GM19455 (cell line): ENCODE results near the gene TFB1M.
"Not testable (repeated sequence)": the region's sequence is repeated elsewhere in the genome, so short reads cannot be mapped to it uniquely, and the experiment has no call there.

ENCODE experiments used
- ATAC-seq: cut with Tn5 transposase; IDR thresholded peaks from one replicate; pipeline ENCODE4 v1.9.1; 2021; ENCODE audit not compliant: unreplicated experiment

The TFB1M gene

GRCh38 chr6:155306958-155307357, 7.3 kb downstream of the TFB1M start:
- no peak for ATAC-seq

GRCh38 chr6:155303361-155303870, 10.9 kb downstream of the TFB1M start:
- ATAC-seq = no peak

GRCh38 chr6:155301867-155302266, 12.4 kb downstream of the TFB1M start:
- ATAC-seq = no peak

- ATAC-seq = no peak
Observed at GRCh38 chr6:155297669-155298068, 16.6 kb downstream of the TFB1M start.

GRCh38 chr6:155292711-155293110, 21.6 kb downstream of the TFB1M start:
- ATAC-seq = no peak

- no peak for ATAC-seq
Observed at GRCh38 chr6:155291291-155291690, 23.0 kb downstream of the TFB1M start.

GRCh38 chr6:155290491-155290890, 23.8 kb downstream of the TFB1M start:
- ATAC-seq = no peak

- no peak for ATAC-seq
Observed at GRCh38 chr6:155287762-155288161, 26.5 kb downstream of the TFB1M start.

GRCh38 chr6:155284775-155285174, 29.5 kb downstream of the TFB1M start:
- no peak for ATAC-seq

GRCh38 chr6:155278319-155279049, 35.8 kb downstream of the TFB1M start:
- ATAC-seq = no peak

GRCh38 chr6:155276638-155277037, 37.6 kb downstream of the TFB1M start:
- no peak for ATAC-seq

GRCh38 chr6:155275808-155276480, 38.3 kb downstream of the TFB1M start:
- no peak for ATAC-seq

GRCh38 chr6:155274533-155274932, 39.8 kb downstream of the TFB1M start:
- no peak for ATAC-seq

GRCh38 chr6:155274106-155274505, 40.2 kb downstream of the TFB1M start:
- ATAC-seq = no peak

- no peak for ATAC-seq
Observed at GRCh38 chr6:155273431-155273830, 40.9 kb downstream of the TFB1M start.

GRCh38 chr6:155272353-155273232, 41.7 kb downstream of the TFB1M start:
- no peak for ATAC-seq

GRCh38 chr6:155271145-155271544, 43.1 kb downstream of the TFB1M start:
- no peak for ATAC-seq

GRCh38 chr6:155270561-155271091, 43.7 kb downstream of the TFB1M start:
- ATAC-seq = no peak

GRCh38 chr6:155269765-155270164, 44.5 kb downstream of the TFB1M start:
- ATAC-seq = no peak

- not testable (repeated sequence) for ATAC-seq
Observed at GRCh38 chr6:155268088-155268867, 46.0 kb downstream of the TFB1M start.
